ENCODE measurements around the gene MRM3. TPM values are rescaled to one million over a fixed set of nuclear protein-coding genes. Genes with fewer than 3 reads are reported as not detected.
"Not testable (repeated sequence)": the region's sequence is repeated elsewhere in the genome, so short reads cannot be mapped to it uniquely, and the experiment has no call there.

MRM3 gene
- total and polyA plus RNA-seq, 9 donors: 12.8 to 16.4 (median 14.0) TPM

- no peak overlapping the region for H3K4me3 ChIP-seq (ENCODE audit: low read length)
- DNase-seq: no peak
- H3K4me1 ChIP-seq (ENCODE audit: control insufficient read depth, insufficient read depth, low read length): peaks cover 4% of the 10 kb centered on the region
- H3K9me3 ChIP-seq (replicated peaks; ENCODE audit: control insufficient read depth, low read depth, low read length): no peaks in the 10 kb centered on the region
- H3K27ac ChIP-seq (ENCODE audit: low read length): no peak overlapping the region
- H3K36me3 ChIP-seq (ENCODE audit: control insufficient read depth, insufficient read depth, low read length): peaks cover 76% of the 10 kb centered on the region
- WGBS (ENCODE audit: insufficient coverage): 96% methylated on average over 11 of the region's 11 CpGs
- no peaks in the 10 kb centered on the region for H3K27me3 ChIP-seq (ENCODE audit: control insufficient read depth, insufficient read depth, low read length)
These were observed 36.7 kb upstream of the MRM3 start for GRCh38 chr17:745406-745805.

- H3K4me1 ChIP-seq (ENCODE audit: control insufficient read depth, insufficient read depth, low read length): peaks cover 12% of the 10 kb centered on the region
- no peaks in the 10 kb centered on the region for H3K27me3 ChIP-seq (ENCODE audit: control insufficient read depth, insufficient read depth, low read length)
- no peak overlapping the region for H3K4me3 ChIP-seq (ENCODE audit: low read length)
- no peak overlapping the region for H3K27ac ChIP-seq (ENCODE audit: low read length)
- peaks cover 69% of the 10 kb centered on the region for H3K36me3 ChIP-seq (ENCODE audit: control insufficient read depth, insufficient read depth, low read length)
- H3K9me3 ChIP-seq (replicated peaks; ENCODE audit: control insufficient read depth, low read depth, low read length): no peaks in the 10 kb centered on the region
- DNase-seq: no peak
- 97% methylated on average over 4 of the region's 9 CpGs for WGBS (ENCODE audit: insufficient coverage)
These were observed 36.0 kb upstream of the MRM3 start for GRCh38 chr17:746181-746580.

- WGBS (ENCODE audit: insufficient coverage): 90% methylated on average over 35 of the region's 38 CpGs
- DNase-seq: no peak
- peaks cover 61% of the 10 kb centered on the region for H3K36me3 ChIP-seq (ENCODE audit: control insufficient read depth, insufficient read depth, low read length)
These were observed 35.1 kb upstream of the MRM3 start for GRCh38 chr17:746783-747629.

GRCh38 chr17:748604-749003, 33.5 kb upstream of the MRM3 start:
- H3K4me1 ChIP-seq (ENCODE audit: control insufficient read depth, insufficient read depth, low read length): peaks cover 21% of the 10 kb centered on the region
- DNase-seq; H3K4me3 ChIP-seq (ENCODE audit: low read length); H3K27me3 ChIP-seq (ENCODE audit: control insufficient read depth, insufficient read depth, low read length); H3K27ac ChIP-seq (ENCODE audit: low read length); H3K9me3 ChIP-seq (replicated peaks; ENCODE audit: control insufficient read depth, low read depth, low read length): not testable (repeated sequence)
- 100% methylated on average over 3 of the region's 4 CpGs for WGBS (ENCODE audit: insufficient coverage)
- peaks cover 47% of the 10 kb centered on the region for H3K36me3 ChIP-seq (ENCODE audit: control insufficient read depth, insufficient read depth, low read length)

More at GRCh38 chr17:746783-747629, 35.1 kb upstream of the MRM3 start:
- no peaks in the 10 kb centered on the region for H3K27me3 ChIP-seq (ENCODE audit: control insufficient read depth, insufficient read depth, low read length)
- H3K9me3 ChIP-seq (replicated peaks; ENCODE audit: control insufficient read depth, low read depth, low read length): no peaks in the 10 kb centered on the region
- H3K4me1 ChIP-seq (ENCODE audit: control insufficient read depth, insufficient read depth, low read length): peaks cover 17% of the 10 kb centered on the region
- no peak overlapping the region for H3K4me3 ChIP-seq (ENCODE audit: low read length)
- no peak overlapping the region for H3K27ac ChIP-seq (ENCODE audit: low read length)

- H3K4me3 ChIP-seq (ENCODE audit: low read length); H3K27me3 ChIP-seq (ENCODE audit: control insufficient read depth, insufficient read depth, low read length); DNase-seq; H3K9me3 ChIP-seq (replicated peaks; ENCODE audit: control insufficient read depth, low read depth, low read length); H3K27ac ChIP-seq (ENCODE audit: low read length): not testable (repeated sequence)
- 88% methylated on average over 2 of the region's 7 CpGs for WGBS (ENCODE audit: insufficient coverage)
- Histone ChIP-seq H3K4me1 (ENCODE audit: control insufficient read depth, insufficient read depth, low read length) (peaks cover 21% of the 10 kb centered on the region), H3K36me3 (ENCODE audit: control insufficient read depth, insufficient read depth, low read length) (peaks cover 40% of the 10 kb centered on the region)
These were observed 32.8 kb upstream of the MRM3 start for GRCh38 chr17:749359-749758.

- WGBS (ENCODE audit: insufficient coverage): 70% methylated on average over 3 of the region's 8 CpGs
- DNase-seq: no peak
- Histone ChIP-seq H3K36me3 (ENCODE audit: control insufficient read depth, insufficient read depth, low read length) (peaks cover 28% of the 10 kb centered on the region), H3K4me1 (ENCODE audit: control insufficient read depth, insufficient read depth, low read length) (peaks cover 21% of the 10 kb centered on the region), H3K9me3 (replicated peaks; ENCODE audit: control insufficient read depth, low read depth, low read length) (no peaks in the 10 kb centered on the region), H3K4me3 (ENCODE audit: low read length) (peak overlapping the region; percentile 81), H3K27ac (ENCODE audit: low read length) (no peak overlapping the region), H3K27me3 (ENCODE audit: control insufficient read depth, insufficient read depth, low read length) (no peaks in the 10 kb centered on the region)
These were observed 31.6 kb upstream of the MRM3 start for GRCh38 chr17:750431-751037.

GRCh38 chr17:751269-752001, 30.7 kb upstream of the MRM3 start:
- H3K36me3 ChIP-seq (ENCODE audit: control insufficient read depth, insufficient read depth, low read length): peaks cover 19% of the 10 kb centered on the region
- no peaks in the 10 kb centered on the region for H3K27me3 ChIP-seq (ENCODE audit: control insufficient read depth, insufficient read depth, low read length)
- peak; percentile 61 for DNase-seq
- H3K4me3 ChIP-seq (ENCODE audit: low read length): peak overlapping the region; percentile 81
- peak overlapping the region; percentile 13 for H3K27ac ChIP-seq (ENCODE audit: low read length)
- under 1% methylated on average over 45 of the region's 49 CpGs for WGBS (ENCODE audit: insufficient coverage)
- H3K9me3 ChIP-seq (replicated peaks; ENCODE audit: control insufficient read depth, low read depth, low read length): no peaks in the 10 kb centered on the region
- peaks cover 21% of the 10 kb centered on the region for H3K4me1 ChIP-seq (ENCODE audit: control insufficient read depth, insufficient read depth, low read length)

- Histone ChIP-seq H3K4me3 (ENCODE audit: low read length) (peak within 1 kb of the TSS; percentile 81), H3K9me3 (replicated peaks; ENCODE audit: control insufficient read depth, low read depth, low read length) (no peaks in the 10 kb centered on the region), H3K36me3 (ENCODE audit: control insufficient read depth, insufficient read depth, low read length) (peaks cover 14% of the 10 kb centered on the region), H3K27me3 (ENCODE audit: control insufficient read depth, insufficient read depth, low read length) (no peaks in the 10 kb centered on the region), H3K4me1 (ENCODE audit: control insufficient read depth, insufficient read depth, low read length) (peaks cover 21% of the 10 kb centered on the region), H3K27ac (ENCODE audit: low read length) (peak within 1 kb of the TSS; percentile 88)
- WGBS (ENCODE audit: insufficient coverage): under 1% methylated on average over 79 of the region's 87 CpGs
- peak; percentile 95 for DNase-seq
These were observed 30.0 kb upstream of the MRM3 start, which contains the start of gene GEMIN4 for GRCh38 chr17:752002-752619. Gene GEMIN4, minus strand, starts transcription at chr17:752264. Its CDS starts 122 bp downstream, at chr17:752142.

- Histone ChIP-seq H3K27me3 (ENCODE audit: control insufficient read depth, insufficient read depth, low read length) (no peaks in the 10 kb centered on the region), H3K27ac (ENCODE audit: low read length) (peak overlapping the region; percentile 88), H3K36me3 (ENCODE audit: control insufficient read depth, insufficient read depth, low read length) (peaks cover 14% of the 10 kb centered on the region), H3K4me3 (ENCODE audit: low read length) (peak overlapping the region; percentile 81), H3K4me1 (ENCODE audit: control insufficient read depth, insufficient read depth, low read length) (peaks cover 21% of the 10 kb centered on the region), H3K9me3 (replicated peaks; ENCODE audit: control insufficient read depth, low read depth, low read length) (no peaks in the 10 kb centered on the region)
- peak; percentile 94 for DNase-seq
- WGBS (ENCODE audit: insufficient coverage): 7% methylated on average over 29 of the region's 43 CpGs
These were observed 29.4 kb upstream of the MRM3 start for GRCh38 chr17:752620-753219.
